GM18861 (cell line): ENCODE results near the gene RTN4RL1.
"Not testable (repeated sequence)": the region's sequence is repeated elsewhere in the genome, so short reads cannot be mapped to it uniquely, and the experiment has no call there.

Experiments used
- ATAC-seq: cut with Tn5 transposase; IDR thresholded peaks from one replicate; pipeline ENCODE4 v1.9.1; 2021; ENCODE audit not compliant: unreplicated experiment

Gene RTN4RL1

DNA sequence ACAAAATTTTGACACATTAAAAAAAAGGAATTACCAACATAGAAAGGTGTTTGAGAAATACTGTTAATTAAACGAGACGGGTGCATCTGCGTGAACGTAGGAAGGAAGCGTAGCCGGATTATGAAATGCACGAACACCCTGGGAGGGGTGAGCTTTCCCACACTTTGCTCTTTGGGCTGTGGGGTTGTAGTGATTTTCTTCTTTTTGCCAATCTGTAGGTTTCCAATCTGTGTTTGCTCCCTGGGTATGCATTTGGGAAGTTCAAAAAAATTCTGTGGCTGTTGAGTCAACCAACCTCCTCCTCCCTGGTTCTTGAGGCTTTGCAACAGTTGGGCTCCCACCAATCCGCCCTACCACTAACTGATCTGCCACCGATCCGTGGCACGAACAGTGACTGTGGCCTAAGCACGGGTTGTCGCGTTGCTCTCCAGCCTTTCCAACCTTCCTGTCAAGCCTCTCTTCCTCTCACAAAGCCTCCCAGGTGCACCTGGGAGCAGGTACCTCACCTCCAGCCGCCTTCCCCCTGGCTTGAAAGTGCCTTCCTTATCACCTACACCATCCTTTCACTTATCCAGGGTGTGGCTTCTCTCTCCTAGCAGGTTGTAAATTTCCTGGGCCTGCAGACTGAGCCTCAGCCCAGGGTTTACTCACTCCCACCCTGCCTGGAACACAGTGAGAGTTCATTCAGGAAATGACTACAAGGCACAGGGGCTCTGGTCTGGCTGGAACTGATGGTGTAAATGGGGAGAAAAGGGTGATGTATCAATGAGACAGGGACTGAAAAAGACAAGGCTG, 16.6 kb downstream of the RTN4RL1 start:
- no peak for ATAC-seq

DNA sequence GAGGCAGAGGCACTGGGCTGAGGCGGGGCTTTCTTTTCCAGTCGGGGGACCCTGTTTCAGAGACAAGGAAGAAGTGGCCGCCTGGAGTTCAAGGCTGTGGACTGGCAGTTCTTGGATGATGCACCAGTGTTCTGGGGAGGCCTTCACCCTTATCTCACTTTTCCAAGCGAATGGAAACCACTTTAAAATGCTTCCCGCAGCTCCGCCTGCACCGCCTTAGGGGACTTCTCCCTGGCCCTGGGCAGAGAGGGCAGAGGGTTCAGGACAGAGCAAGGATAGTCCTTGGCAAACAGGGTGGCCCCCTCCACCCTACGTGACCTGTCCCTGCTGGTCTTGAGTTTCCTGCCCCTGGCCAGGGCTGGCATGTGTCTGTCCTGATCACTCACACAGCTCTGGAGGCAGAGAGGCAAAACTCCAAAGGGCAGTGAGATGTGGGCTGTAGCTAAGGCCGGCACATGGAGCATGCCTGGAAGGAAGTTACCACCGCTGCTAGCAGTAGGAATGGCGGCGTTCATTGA, 20.6 kb downstream of the RTN4RL1 start:
- no peak for ATAC-seq

DNA sequence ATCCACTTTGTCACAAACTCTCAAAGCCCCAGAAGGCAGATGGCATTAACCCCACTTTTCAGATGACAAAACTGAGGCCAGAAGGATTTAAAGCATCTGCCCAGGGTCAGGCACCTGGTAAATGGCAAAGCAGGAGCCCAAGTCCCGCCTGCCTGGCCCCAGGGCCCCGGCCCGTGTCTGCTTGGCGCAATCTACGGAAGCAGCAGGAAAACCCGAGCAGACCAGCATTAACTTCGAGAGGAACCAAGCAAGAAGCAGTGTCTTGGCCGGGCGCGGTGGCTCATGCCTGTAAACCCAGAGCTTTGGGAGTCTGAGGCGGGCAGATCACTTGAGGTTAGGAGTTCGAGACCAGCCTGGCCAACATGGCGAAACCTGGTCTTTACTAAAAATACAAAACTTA, 21.6 kb downstream of the RTN4RL1 start:
- no peak for ATAC-seq

DNA sequence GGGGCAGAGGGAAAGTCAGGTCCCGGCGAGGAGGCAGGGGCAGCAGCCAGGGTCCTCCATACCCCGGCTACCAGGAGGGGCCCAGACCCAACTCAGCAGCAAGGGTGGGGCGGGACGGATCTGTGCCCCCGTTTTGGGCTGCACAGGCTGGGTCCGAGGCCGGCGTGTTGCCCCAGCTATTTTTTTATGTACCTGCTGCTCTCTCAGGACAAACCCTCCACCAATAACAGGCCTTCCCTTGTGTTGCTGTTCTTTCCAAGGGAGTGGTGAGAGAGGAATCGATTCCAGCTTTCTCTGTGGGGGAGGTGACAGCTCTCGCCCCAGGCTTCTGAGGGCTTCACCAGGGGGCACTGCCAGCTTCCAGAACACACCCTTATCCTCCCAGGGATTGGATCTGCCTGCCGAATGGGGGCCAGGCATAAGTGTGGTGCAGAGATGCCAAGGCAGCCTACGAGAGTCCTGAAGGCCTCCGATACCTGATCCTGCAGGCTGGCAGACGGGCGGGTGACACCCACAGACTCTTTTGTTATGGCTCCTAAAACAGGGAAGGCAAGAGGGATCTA, 22.3 kb downstream of the RTN4RL1 start:
- no peak for ATAC-seq

DNA sequence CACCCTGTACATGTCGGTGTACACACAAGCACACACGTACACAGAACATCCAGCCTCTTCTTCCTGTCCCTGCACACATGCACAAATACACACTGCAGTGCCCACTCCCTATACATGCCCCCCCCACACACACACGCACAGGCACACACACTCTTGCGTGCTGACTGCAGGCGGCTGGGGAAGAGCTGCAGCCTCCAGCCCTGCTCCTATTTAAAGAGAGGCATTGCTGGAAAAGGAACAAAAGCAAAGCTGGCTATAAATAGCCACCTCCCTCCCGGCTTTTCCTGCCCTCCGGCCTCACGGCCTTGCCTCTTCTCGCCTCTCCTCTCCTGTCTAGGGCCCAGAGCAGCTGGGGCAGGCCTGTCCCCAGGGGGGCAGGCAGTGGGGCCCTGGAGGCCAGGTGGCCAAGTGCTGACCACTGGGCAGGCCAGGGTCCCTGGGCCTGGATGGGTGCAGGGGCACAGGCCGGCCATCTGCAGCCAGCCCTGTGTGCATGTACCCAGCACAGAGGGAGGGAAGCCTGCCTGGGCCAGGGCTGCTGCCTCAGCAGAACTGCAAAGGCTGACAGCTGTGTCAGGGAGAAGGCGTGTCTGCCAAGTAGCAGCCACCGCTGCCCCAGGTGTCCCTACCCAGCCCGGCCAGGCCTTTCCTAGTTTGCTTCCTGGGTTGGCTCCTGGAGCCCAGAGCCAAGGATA, 25.4 kb downstream of the RTN4RL1 start:
- no peak for ATAC-seq

DNA sequence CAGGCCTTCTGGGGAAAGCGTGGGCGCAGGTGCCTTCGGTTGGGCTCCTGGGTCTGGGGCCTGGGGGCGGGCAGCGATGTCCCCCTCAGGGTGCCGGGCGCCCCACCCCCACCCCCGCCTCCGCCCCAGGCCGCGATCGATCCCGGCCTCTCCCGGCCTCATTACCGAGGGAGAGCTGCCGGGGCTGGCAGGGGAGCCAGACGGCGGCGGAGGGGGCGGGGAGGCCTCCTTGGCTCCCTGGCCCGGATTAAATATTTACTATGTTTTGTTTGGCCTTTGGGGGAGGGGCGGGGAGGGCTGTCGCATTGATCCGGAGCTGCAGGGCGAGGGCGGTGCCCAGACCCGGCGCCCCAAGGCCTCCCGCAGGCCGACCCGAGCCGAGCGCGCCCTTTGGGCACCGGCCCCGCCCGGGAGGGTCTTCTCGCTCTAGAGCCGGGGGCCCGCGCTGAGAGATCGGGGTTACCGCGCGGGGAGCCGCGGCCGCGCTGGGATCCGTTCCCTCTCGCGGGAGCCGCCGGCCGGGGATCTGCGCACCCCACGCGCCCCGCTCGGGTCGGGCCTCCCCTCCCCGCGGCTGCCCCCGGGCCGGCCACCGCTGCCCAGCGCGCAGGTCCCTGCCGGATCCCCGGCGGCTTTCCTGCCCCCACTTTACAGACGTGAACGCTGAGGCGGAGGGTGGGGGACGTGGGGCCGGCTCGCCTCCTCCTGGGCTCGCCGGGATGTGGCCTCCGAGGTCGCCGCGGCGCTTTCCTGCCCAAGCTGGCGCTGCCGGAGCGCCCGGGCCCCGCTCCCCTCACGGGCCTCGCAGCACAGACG, 27.0 kb downstream of the RTN4RL1 start:
- ATAC-seq = no peak

DNA sequence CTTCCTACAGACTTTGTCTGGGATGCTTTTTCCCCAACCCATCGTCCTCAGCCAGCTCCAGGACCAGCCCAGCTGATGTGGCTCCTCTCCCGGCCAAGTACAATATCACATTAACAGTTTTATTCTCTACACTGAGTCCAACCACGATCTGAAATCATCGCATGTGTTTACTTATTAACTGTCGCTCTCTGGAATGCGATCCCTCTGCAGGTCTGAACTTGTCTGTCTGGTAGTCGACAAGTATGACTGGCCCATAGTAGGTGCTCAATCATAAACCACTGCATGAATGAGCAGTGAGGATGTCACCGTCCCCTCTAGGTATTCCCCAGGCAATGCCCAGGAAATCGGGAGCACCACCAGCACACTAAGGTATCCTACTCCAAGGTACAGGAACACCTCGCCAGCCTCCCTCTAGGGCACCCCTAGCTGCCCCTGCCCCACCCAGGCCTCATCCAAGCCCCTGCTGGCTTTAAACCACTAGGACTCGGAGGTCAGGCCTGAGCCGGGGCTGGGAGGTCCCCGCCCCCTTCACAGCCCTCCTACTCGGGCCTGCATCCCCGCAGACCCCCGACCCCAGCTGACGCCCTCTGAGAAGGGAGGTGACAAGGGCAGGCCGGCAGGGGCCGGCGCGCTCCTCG, 27.7 kb downstream of the RTN4RL1 start:
- ATAC-seq = no peak

DNA sequence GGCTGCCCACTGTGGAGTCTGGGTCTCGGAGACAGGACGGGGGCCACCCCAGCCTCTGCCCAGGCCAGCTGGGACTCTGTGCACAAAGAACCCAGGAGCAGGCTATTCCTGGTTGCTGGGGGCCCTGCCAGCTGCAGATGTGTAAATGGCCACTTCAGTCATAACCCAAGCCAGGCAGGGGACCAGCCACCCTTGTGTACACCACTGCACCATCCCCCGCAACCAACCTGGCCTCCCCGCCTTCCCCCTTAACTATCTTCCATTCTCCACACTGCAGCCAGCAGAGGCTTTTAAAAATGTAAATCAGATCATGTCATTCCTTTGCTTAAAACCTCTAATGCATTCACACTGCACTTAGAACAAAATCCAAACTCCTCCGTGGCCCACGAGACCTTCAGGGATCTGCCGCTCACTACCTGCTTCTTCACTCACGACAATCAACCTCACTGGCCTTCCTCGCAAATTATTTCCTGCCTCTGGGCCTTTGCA, 28.3 kb downstream of the RTN4RL1 start:
- ATAC-seq = no peak

DNA sequence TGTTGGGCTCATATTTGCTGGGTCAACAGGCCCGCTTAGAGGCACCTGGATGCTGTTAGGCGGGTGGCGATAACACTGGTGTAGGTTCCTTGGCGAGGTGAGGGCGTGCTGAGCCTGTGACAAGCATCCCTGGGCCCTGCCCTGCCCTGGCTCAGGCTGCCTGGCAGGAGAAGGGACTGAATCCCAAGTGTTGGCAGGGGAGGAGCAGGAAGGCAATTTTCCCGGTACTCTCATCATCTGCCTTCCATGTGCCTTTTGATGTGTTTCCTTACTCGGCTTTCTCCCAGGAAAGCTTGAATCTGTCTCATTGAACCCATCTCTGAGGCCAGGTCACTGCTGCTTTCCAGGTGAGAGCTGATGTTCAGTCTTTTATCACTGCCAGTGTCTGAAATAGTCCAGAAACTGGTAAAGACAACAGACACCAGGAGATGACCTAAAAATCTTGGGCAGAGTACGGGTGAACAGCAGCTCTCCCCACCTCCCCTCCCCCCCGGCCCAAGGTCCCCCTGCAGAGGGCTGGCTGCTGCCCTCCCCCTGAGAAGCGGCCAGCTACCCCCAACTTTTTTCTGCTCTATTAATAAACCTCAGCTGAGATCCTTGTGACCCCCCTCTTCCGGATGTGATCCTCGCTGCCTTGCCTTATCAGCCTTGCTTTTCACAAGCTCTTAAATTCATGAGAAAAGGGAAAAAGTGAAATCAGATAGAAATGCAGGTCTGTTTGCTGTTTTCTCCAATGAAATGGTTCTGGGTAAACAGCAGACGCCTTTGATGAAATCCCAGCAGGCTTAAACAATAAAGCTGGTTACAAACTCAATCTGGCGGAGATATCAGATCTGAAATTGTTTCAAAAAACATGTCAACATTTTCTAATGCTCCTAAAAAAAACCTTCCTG, 29.0 kb downstream of the RTN4RL1 start:
- no peak for ATAC-seq

DNA sequence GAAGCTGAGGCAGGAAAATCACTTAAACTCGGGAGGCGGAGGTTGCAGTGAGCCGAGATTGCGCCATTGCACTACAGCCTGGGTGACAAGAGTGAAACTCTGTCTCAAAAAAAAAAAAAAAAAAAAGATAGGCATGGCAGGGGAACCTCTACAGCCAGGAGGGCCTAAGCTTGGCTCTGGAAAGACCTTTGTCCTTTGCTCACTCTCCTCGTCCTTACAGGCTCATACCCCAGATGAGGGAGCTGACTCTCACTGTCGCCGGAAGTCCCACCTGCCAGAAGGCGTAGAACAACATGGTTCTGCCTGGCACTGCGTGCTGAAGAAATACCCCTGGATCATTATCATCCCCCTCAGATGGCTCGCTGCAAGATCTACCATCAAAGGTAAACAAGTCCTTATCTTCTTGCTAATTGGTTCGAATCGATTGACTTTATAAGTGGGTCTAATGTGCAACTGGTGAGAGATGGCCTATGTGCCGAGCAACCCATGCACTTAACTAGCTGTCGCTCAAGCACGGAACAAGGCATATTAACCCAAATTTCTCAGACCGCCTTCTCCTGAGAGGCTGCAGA, 29.7 kb downstream of the RTN4RL1 start:
- no peak for ATAC-seq

DNA sequence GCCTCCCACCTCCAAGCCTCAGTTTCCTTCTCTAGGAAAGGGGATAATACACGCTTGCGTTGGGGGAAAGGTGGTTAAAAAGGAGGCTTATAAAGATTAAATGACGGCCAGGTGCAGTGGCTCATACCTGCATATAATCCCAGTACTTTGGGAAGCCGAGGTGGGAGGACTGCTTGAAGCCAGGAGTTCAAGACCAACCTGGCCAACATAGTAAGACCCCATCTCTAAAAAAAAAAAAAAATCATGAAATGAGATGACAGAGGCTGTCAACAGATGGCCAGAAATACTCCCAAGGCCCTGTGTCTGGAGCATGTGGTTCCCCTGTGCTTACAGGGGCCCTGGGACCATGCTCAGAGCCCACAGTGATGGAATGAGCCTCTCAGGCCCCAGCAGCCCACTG, 30.4 kb downstream of the RTN4RL1 start:
- ATAC-seq = no peak

DNA sequence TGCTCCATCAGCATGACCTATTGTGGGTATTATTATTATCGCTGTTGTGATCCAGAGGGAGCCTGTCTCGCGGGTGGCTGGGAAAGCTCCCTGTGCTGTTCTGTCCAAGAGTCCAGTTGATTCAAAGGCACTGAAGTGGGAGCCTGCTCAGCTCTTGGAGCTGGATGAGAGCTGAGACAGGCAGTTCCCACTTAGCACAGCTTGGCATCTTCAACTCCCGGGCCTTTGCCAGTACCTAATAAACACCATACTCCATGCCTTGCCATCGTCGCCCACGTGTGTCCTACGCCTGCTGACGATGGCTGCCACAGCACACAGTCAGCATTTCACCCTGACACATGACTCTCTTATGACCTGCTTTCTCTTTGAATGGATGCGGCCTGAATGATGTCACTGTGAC, 32.6 kb downstream of the RTN4RL1 start:
- ATAC-seq = no peak

DNA sequence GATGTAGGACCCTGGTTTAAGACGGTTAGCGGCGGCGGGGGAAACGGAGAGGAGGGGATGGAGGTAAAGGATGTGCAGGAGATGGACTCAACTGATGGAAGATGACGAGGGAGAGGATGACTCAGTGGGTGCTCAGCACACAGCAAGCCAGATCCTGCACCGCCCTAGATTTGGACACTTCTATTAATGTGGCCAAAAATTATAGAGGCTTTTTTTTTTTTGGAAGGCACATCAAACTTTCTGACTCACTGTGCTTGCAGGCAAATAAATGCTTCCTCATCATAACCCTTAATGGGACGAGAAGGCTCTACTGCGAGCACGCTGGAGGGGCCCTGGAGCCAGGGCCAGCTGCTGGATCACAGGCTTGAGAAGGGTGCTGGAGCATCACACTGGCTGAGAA, 36.0 kb downstream of the RTN4RL1 start:
- no peak for ATAC-seq

DNA sequence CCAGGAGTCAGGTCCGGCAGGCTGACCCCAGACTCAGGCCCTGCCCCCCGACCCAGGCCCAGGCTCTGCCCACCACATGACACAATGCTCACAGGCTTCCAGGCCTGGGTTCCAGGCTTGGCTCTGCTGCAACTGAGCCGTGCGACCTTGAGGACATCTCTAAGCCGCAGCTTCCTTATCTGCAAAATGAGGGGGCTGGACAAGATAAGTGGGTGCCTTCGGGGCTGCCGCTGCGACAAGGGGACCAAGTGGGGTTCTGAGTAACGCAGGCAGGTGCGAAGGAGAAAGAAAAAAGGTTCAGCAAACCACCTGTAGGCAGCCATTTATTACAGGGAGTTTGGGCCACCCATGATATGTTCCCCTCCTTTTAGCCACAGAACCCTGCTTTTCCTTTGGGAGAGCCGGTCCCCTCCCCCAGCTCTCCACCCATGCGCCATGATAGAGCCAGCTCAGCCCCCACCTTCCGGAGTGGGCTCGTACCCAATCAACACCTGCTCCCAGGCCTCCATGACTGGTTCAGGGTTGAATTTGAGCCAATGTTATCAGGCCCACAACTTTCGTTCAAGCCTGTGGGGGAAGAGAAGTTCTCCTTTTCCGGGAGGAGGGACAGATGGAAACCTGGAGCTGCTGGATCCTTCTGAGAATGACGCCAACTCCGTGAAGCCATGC, 38.2 kb downstream of the RTN4RL1 start:
- no peak for ATAC-seq

DNA sequence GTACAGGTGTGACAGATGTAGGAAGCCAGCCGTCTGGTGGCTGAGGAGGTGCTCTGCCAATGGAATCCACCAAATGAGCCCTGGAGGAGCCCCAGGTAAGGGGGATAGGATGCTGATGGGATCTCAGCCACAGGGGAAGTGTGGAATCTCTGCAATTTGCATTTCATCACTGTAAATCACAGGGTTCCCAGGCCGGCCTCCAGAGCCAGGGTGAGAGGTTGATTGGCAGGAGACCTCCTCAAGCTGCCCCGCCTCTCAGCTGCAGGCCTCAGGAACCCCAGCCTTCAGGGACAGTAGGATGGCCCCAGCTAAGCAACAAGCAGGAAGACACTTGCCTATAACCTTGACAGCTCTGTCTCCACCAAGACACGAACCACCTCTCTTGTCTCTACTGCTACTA, 39.4 kb downstream of the RTN4RL1 start:
- ATAC-seq = no peak

DNA sequence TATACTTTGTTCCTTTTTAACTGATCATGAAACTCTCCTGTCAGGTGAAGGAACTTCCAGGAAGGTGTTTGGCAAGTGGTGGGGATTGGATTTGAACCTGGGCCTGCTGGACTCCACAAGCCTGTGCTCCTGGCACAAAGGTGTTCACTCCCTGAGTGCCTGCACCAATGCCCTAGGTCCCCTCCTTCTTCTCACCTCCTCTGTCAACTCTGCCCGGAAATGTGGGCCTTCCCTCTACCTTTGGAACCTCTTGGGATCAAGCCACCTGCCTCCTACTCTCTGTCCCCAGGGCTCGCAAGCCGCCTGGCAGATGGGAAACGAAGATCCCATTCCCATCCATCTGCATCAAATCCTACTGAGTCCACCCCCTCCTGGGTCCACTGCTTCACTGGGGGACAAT, 40.0 kb downstream of the RTN4RL1 start:
- no peak for ATAC-seq

DNA sequence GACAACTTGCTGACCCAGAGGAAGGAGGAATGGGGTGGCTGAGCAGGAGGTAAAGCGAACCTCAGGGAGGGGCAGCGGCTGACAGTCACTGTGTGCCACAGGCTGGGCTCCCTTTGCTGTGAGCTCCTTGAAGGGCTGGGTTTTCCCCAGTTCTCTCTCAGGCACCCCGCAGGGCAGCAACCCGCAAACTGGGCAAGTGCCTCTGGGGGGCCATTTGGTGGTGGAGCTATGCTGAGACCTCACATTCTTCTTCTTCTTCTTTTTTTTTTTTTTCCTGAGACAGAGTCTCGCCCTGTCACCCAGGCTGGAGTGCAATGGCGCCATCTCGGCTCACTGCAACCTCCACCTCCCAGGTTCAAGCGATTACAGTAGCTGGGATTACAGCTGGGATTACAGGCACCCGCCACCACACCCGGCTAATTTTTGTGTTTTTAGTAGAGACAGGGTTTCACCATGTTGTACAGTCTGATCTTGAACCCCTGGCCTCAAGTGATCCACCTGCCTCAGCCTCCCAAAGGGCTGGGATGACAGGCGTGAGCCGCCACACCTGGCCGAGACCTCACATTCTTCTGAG, 42.3 kb downstream of the RTN4RL1 start:
- not testable (repeated sequence) for ATAC-seq

DNA sequence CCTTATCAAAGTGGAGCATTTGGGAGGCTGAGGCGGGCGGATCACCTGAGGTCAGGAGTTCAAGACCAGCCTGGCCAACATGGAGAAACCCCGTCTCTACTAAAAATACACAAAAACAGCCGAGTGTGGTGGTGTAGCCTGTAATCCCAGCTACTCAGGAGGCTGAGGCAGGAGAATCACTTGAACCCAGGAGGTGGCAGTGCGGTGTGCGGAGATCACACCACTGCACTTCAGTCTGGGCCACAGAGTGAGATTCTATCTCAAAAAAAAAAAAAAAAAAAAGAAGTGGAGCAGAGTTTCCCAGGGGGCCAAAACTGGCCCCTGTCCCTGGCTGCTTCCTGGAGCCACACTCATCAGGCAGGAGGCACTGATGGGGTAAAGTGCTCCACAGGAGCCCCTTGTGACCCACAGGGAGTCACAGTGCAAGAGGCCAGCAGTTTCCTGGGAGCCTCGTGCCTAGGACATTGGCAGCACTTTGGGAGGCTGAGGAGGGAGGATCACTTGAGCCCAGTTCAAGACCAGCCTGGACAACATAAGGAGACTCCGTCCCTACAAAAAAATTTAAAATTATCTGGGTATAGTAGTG, 44.4 kb downstream of the RTN4RL1 start:
- ATAC-seq = no peak
